ENCODE data around the gene GTF3C1.

GTF3C1 gene

DNA sequence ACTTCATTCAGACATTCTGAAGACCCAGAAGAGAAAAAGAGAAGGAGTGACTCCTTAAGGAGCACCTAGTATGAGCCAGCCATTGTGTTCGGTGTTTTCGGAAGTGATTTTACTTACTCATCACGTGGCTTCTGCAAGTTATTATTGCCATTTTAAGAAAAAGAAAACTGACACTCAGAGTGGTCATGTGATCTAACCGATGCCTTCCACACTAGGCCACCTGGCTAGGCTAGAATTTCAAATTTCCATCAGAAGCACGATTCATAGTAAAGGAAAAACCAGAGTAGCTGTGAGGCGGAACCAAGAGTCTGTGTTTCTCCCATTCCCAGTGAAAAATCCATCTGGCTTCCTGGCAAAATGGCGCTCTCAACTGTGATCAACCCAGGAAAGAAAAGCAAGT lies 32.0 kb downstream of the GTF3C1 start:
- DNase-seq (ENCODE audit: low read depth in 2 of 2): no peak

DNA sequence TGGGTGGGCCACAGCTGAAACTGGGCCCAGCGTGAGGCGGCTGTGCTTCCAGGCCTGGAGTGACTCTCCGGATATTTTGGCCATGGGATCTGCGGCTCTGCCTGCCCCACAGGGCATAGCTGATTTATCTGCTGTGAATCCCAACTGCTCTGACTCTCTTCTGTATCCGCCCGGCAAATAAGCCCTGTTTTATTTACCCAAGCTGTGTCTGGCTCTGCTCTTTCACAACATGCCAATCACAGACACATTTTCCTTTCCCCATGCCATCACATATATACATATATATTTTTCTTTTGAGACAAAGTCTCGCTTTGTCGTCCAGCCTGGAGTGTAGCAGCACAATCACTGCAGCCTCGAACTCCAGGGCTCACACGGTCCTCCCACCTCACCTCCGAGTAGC lies 33.3 kb downstream of the GTF3C1 start:
- no peak for DNase-seq (ENCODE audit: low read depth in 2 of 2)

DNA sequence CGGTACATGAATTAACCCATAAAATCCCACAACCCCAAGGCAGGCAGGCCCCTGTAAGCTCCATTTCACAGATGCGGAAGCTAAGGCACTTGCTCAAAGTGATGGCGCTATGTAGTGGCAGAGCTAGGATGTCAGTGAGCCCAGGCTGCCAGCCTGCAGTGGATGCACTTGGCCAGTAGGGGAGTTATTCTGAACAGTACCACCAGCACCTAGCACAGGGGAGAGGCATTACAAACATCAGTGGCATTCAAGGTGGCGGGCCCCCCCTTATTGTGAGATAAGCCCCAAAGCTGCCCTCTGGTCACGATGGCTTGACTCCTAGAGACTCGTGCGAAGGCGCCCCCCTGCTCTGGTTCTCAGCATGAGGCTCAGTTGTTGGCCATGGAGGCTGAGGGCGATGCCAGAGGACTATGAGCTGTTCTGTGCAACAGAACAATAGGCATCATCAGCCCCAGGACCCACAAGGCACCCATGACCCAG lies 33.8 kb downstream of the GTF3C1 start:
- DNase-seq (ENCODE audit: low read depth in 2 of 2): peak in 1 of 2 donors; percentile 26

DNA sequence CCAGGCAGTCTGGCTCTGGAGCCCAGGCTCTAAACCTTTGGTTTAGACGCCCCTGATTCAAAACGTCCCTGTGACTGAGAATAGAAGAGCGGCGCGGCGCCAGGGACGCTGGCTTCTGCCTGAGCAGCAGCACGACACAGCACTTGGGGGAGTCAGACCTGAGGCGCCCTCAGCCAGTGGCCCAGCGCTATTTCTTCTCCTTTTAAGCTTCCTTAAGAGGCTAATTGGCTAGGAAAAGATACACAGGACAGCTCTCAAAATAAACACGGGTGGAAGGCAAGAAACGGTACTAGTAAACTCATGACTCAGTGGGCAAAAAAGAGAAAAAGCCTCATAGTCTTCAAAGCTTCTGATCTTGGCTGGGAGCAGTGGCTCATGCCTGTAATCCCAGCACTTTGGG lies 34.9 kb downstream of the GTF3C1 start:
- no peak for DNase-seq (ENCODE audit: low read depth in 2 of 2)

DNA sequence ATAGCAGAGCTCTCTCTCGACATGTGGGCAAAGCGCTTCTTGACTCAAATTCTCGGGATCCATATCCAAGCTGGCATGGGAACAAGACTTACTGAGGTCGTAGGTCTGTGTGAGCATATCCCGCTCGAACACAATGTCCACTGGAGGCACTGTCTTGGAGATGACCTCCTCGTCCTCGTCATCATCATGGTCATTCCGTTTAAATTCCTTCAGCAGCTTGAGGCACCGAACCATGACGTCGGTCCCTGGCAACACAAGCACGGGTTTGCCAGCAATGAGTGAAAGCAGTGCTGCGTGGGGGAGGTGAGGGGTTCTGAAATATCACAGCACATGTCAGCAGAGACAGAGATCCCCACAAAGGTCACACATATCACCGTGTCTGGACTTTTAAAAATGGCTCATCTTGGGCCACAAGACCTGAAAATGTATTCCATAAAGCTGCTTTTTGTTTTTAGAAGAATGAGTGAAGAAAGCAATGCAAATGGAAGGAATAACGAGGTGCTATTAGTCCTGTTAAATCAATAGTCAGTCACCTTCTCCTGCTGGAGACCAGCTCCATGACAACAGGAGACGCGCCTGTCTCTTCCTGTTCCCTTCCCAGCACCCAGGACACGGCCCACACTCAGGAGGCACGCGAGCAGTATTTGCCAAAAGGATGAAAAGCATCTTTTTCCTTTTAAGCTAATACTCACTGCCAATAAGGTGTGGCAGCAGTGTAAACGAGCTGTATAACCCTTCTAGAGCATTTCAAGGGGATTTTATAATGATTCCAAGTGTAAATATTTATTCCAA lies 37.9 kb downstream of the GTF3C1 start:
- no peak for DNase-seq (ENCODE audit: low read depth in 2 of 2)

DNA sequence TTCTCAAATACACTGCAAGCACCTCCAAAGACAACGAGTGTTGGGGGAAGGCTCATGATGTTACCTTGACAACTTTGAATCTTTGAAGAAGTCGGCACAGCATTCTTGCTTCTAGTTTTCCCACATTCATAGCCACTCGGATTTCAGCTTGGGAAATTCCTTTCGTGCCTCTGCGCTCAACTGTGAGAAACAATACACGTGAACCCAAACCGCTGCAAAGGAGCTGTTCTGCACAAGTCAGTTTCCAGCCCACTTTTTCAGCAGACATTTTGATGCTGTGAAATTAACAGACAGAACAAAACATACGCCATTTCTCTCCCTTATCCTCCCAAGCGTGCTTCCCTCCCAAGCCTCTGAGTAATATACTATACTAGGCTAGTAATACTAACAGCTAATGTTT lies 41.2 kb downstream of the GTF3C1 start:
- DNase-seq (ENCODE audit: low read depth in 2 of 2): no peak

DNA sequence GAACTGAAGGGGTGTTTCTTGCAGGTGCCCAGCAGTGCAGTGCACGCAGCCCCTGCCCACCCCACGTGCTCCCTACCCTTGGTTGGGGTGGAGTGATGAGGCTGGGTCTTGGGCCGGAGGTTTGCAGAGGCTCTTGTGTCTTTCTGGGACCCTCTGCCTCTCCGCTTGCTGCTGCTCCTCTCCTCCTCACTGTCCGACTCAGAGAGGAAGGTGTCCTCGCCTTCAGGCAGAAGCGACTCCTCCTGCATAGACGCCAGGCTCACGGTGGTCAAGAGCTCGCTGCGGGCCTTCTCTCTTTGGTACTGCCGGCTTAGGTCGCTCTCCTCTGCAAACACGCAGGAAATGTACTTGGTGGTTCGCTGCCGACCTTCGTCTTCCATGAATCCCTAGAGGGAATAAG lies 42.9 kb downstream of the GTF3C1 start:
- DNase-seq (ENCODE audit: low read depth in 2 of 2): no peak

DNA sequence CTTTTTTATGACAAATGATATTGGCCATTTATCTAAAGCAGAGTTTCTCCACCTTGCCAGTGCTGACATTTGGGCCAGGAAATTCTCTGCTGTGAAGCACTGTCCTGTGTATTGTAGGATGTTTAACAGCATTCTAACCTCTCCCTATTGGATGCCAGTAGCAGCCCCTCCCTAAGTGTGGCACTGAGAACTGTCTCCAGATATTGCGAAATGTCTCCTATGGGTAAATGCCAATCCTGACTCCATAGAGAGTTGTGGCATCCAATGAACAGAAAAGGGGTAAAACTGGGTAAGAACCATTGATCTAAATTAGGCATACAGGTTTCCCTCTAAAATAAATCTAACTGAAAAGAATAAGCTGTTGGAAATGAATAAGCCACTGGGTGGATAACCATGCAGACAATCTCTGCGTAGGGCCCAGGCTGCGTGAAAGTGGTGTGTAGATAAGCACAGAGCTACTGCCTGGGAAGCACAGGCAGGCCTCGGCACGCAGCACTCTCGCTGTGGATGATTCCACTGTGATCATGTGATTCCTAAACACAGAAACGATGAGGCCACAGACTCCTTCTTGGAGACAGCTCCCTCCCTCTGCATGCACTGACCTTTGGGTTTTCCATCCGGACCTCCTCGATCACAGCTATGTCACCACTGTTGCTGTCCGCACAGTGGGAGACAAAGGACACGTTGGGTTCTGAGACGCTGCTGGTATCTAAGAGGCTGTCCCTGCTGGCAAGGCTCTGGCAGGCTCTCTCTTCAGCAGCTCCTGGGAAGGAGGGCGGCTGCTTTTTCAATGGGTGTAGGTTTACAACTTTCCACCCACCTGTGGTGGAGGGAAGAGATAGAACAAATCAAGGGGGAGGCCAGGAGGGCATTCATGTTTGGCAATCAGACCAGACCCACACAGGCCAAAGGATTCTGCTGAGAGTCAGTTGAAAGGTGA lies 44.1 kb downstream of the GTF3C1 start:
- no peak for DNase-seq (ENCODE audit: low read depth in 2 of 2)

DNA sequence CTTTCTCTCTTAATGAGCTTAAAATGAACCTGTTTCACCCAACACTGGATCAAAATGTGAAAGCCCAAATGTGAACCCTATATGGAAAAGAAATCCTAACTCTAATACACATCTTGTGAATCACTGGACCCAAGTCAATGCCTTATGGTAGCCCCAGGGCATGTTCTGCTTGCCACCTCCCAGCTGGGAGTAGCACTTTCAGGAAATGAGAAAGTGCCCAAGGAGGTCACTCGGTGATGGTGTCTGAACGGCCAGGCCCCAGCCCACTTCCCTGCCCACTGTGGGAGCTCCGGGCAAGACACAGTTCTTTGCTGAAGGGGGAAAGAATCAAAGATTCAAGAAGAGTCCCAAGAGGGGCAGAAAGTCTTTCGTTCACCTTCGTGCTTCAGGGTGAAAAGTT lies 46.1 kb downstream of the GTF3C1 start:
- DNase-seq (ENCODE audit: low read depth in 2 of 2): no peak

DNA sequence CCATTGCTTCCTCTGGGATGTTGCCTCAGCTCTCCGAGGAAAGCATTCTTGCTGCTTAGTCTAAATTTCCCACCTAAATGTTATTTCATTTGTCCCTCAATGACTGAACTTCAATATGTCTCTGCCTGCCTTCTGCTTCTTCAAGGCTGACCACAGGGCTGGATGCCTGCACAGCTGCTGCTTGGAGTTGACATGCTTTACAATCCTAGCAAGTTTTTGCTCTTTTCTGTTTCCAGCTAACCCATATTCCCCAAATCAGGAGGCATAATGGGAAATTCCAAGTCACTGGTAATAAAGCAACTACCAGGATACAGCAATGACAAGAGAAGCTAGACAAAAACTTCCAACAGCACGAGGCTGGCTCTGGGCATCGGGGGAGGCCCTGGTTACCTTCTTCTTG lies 48.9 kb downstream of the GTF3C1 start:
- no peak for DNase-seq (ENCODE audit: low read depth in 2 of 2)

DNA sequence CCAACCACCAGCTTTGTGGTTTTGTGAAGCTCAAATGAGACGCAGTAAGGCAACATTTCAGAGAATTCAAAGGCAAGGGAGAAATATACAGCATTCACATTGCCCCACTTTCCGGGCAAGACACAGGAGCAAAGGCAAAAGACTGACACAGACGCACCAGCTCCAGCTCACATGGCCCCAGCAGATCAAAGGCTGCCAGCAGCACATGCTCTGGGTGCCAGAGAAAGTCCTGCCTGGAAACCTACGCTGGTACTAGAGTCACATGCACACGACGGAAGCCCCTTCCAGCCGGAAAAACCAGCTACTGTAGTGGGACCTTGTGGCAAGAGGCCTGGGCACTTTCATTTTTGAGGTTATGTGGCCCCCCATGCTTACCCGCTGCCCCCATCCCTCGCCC lies 50.1 kb downstream of the GTF3C1 start:
- no peak for DNase-seq (ENCODE audit: low read depth in 2 of 2)

DNA sequence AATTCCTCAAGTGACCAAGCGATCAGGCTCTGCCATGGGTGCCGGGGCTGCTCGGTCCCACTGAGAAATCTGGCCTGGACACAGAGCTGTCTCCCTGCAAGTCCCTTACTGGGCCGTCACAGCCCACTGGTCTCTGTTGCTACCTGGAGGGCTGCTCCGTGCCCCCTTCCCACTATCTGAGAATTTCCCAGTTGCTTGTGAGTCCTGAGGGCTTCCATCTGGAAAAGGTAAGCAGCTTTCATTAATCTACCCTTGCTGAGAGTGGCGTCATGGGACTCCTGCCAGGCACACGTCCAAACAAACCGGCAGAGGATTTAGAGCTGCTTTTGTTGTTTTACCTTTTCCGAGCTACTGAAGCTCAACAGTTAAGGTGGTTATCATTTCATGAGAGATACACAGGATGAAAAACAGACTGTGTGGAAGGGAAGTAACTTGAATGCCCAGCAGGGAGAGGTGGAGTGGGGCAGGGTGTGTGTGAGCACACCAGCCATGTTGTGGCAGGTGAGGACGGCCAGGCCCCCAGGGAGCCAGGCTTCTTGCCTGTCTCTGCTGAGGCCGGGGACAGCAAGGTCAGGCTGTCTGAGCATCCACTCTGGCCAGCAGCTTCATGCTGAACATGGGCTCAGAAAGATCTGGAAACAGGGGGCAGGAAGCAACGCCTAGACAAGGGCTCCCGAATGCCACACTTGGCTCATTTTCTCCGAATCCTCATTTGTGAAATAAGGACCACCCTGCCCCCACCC lies 50.6 kb downstream of the GTF3C1 start:
- no peak for DNase-seq (ENCODE audit: low read depth in 2 of 2)

DNA sequence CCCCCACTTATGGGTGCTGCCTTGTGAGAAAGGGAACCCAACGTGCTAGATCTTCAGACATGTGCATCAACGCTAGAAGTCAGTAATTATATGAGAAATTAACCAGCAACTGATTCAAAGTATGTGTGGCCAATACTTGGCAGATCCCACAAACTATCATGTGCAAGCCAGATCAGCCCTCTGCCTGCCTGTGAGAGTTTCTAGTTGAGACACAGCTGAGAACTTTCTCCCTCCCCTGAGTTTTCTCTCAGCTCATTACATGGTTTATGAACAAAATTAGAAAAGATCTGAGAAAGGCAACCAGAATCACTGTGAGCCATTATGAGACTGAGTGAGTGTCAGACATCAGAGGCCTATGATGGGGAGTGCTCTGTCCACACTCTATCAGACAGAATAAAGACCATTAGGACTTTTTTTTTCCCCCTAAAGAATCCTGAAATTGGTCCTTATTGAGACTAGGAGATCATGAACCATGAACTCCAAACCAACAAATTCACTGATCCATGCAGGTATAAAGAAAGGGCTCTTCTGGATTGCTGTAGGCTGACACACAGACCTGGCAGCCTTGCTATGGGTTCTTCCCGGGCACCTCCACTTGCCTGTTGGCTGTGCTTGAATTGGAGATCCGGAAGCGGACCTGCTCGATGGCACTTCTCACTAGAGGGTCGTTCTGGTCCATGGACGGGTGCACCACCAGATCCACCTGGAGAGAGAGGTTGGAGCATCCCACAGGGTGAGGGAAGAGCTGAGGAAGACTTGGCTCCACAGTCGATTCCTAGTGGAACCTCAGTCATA lies 51.5 kb downstream of the GTF3C1 start:
- no peak for DNase-seq (ENCODE audit: low read depth in 2 of 2)

DNA sequence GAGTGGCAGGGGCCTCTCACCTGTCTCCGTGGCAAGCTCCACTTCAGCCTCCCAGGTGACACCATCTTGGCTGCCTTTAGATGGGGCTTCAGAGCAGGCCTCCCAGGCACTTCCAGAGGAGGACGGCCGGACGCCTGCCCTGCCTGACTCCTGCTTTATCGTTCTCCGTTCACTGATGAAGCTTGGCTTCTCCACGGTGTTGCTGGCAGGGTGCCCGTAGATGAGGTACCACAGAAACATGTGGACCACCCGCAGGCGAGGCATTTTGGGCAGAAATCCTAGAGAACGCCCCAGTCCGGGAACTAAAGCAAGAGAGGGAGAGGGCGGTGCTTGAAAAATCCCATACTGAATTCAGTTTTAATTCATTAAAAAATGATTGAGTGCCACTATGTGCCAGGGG lies 54.5 kb downstream of the GTF3C1 start:
- DNase-seq (ENCODE audit: low read depth in 2 of 2): no peak

DNA sequence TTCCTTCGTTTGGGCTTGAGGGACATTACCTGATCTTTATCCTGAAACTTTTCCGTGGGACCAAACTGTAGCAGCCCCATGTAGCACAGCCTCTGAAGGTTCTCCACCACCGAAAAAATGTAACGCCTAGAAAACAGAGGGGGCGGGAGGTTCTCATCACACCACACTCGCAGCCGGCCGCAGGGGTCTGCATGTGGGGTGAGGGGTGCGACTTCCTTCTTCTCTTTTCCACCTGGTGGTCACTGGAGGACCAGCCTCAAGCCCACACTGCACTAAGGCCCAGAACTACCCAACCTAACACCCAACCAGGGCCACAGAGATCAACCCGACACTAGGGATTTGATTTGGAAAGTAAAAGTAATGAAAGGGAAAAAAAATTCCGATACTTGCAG lies 57.1 kb downstream of the GTF3C1 start:
- DNase-seq (ENCODE audit: low read depth in 2 of 2): no peak

DNA sequence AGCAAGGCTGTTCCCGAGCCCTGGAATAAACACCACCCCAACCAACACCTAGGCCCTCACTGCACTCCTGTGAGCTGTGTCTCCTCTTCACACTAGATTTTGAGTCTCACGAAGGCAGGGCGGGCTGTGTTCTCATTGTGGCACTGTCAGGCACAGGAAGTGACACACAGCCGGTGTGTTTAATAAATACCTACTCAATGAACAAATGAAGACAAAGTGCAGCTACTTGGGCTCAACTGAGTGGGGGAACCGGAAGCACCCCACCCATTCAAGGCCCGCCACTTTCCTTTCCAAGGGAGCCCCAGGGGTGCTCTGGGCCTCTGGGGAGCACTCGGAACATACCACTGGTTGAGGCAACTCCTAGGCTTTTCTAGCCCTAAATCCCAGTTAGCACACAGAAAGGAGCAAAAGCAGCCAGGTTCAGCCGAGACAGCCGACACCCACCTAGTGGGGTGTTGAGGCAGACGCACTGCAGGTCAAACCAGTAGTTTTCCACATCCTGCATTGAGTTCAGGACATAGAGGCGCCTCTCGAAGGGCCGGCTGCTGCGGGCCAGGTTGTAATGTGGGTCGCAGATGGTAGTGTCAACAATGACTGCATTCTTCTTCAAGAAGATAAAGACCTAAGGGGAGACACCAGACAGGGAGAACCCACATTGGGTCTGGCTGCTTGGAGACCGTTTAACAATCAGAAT lies 57.7 kb downstream of the GTF3C1 start:
- no peak for DNase-seq (ENCODE audit: low read depth in 2 of 2)

DNA sequence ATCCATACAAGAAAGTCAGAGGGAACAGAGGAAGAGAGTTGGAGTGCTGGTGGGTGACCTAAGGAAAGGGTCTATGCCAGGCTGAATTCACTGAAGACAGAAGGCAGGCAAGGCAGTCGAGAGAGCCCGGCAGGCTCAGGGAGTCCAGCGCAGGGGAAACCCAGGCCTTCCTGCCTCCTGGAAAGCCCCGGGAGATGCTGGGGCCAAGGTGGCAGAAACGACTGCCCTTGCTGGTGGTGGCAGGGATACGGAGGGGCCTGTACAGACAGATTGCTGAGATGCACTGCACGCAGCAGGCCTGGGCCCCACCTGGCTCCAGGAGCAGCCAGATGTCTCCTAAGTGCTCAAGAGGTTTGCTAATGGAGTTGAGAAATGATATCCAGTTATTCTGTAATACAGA lies 59.8 kb downstream of the GTF3C1 start:
- no peak for DNase-seq (ENCODE audit: low read depth in 2 of 2)

DNA sequence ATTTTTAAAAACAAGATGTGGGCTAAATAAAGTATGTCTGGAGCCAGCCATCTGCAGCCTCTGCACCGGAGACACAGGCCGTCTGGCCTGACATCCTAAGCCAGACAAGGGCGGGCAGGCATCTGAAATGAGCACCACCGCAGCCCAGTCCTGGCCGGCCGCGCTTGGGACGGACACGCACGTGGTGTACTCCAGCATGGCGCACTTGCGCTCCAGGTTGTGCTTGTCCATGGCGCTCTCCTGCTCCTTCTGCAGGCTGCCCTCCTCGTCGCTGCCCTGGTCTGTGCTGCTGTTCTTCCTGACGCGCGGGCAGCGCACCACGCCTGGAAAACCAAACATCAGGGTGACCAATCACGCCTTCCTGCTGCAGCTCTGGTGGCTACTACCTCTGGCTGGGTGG lies 60.3 kb downstream of the GTF3C1 start:
- no peak for DNase-seq (ENCODE audit: low read depth in 2 of 2)

DNA sequence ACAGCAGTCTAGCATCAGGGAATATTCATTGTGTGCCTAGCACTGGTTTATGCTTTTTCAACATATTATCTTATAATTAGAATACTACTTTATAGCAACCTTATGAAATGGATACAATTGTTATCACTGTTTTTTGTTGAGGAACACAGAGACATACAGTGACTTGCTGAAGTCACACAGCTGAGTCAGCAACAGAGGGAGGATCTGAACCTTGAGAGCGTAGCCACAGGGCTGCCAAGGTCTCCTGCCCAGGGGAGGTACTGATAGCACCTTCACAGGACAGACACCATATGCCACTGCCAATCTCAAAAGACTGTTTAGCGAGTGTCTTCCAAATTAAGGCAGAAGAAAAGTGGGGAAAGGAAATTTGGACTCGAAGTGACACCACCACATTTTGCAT lies 63.0 kb downstream of the GTF3C1 start:
- DNase-seq (ENCODE audit: low read depth in 2 of 2): no peak

DNA sequence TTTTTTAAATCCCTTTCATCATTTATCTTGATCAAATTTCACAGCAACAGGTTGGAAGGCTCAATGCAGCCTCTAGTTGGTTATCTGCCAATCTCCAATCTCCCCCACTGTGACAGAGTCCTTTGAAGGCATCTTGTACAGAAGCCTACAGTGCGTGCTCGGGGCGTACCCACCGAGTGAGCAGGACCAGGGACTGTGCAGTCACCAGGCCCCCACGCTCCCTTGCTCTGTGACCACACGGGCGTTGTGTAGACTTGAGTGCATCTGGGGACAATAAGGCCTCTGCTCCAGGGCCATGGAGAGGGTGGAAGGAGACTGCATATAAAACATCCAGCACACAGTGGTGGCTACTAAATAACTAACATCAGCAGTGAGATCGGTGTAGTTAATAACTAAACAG lies 63.4 kb downstream of the GTF3C1 start:
- no peak for DNase-seq (ENCODE audit: low read depth in 2 of 2)

DNA sequence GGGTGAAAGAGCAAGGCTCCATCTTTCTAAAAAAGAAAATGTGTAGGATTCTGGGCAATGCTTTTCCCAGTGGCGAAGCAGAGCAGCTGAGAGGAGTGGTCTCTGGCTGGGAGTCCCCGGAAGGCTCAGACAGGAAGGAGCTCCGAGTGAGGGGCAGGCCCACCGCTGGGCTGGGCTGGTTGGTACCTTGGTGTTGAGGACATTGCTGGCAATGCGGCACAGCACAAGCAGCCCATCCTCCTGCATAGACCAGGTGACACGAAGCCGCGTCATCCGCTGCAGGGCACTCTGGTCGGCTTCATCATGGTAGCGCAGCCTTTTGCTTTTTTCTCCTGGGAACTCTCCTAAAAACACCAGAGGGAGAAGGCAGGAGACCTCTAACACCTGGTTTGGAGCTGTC lies 63.9 kb downstream of the GTF3C1 start:
- DNase-seq (ENCODE audit: low read depth in 2 of 2): no peak

Measured in activated CD4-positive, alpha-beta T cell treated with anti-CD3 and anti-CD28 coated beads for 24 hours (primary cell).